ENCODE measurements around the gene PAN2. TPM values are rescaled to one million over a fixed set of nuclear protein-coding genes. Genes with fewer than 3 reads are reported as not detected.
"Not testable (repeated sequence)": the region's sequence is repeated elsewhere in the genome, so short reads cannot be mapped to it uniquely, and the experiment has no call there.

Gene PAN2
- total RNA-seq, 1 experiment from 2014 or later, result 75.0 TPM

- H3K4me2 ChIP-seq (ENCODE audit: low read length), result no peak overlapping the region
- H3K4me1 ChIP-seq (ENCODE audit: control insufficient read depth in 1 of 2, insufficient read depth in 2 of 2, low read length in 2 of 2), result peaks cover 7 to 15% of the 10 kb centered on the region in 2 experiments
- H2AFZ ChIP-seq (ENCODE audit: low read depth, low read length, poor library complexity, severe bottlenecking), result no peak overlapping the region
- no peak overlapping the region for H3K9ac ChIP-seq (ENCODE audit: low read length)
- no peak for ATAC-seq
- H3K36me3 ChIP-seq (ENCODE audit: control insufficient read depth in 1 of 2, insufficient read depth in 2 of 2, low read length in 2 of 2), result no peaks in the 10 kb centered on the region
- no TSS peak for BruUV-seq (replicated peaks)
- ChIA-PET POLR2A (no interaction called here), CTCF (no interaction called here), RAD21 (ENCODE audit: low non-redundant PET in 1 of 2, low total read pairs in 2 of 2, uncharacterized antibody in 2 of 2, unreplicated experiment in 2 of 2) (no interaction called here)
- H3K9me2 ChIP-seq (ENCODE audit: insufficient read depth), result no peaks in the 10 kb centered on the region
- no peaks in the 10 kb centered on the region for H3K27me3 ChIP-seq (ENCODE audit: insufficient read depth, low read length)
- H4K20me1 ChIP-seq (ENCODE audit: insufficient read depth), result no peaks in the 10 kb centered on the region
- H3K27ac ChIP-seq (ENCODE audit: low read depth, low read length), result no peak overlapping the region
- TF ChIP-seq POLR2AphosphoS5 (IDR thresholded peaks at IDR 0.05; ENCODE audit: low read depth, low read length) (no peak), CTCF (IDR thresholded peaks at IDR 0.05 in 2 of 3, conservative IDR thresholded peaks at IDR 0.05 in 1 of 3; ENCODE audit: borderline replicate concordance in 1 of 3, insufficient read depth in 1 of 3, low read depth in 2 of 3, low read length in 2 of 3) (no peak), REST (IDR thresholded peaks at IDR 0.05; ENCODE audit: low read depth) (no peak), CEBPB (IDR thresholded peaks at IDR 0.05; ENCODE audit: low read depth) (no peak), FOSL1 (IDR thresholded peaks at IDR 0.05; ENCODE audit: low read depth) (no peak), ZNF274 (IDR thresholded peaks at IDR 0.05; ENCODE audit: low read depth, low read length) (no peak), YY1 (IDR thresholded peaks at IDR 0.05; ENCODE audit: extremely low read depth, insufficient replicate concordance, low read depth, low read length) (no peak), TCF7L2 (IDR thresholded peaks at IDR 0.05; ENCODE audit: borderline replicate concordance, extremely low read depth, insufficient read depth, insufficient read length) (no peak), RAD21 (IDR thresholded peaks at IDR 0.05; ENCODE audit: low read depth) (no peak), POLR2A (IDR thresholded peaks at IDR 0.05; ENCODE audit: borderline replicate concordance, extremely low read depth, insufficient read depth, insufficient read length) (no peak), MAX (IDR thresholded peaks at IDR 0.05) (no peak), ZFX (IDR thresholded peaks at IDR 0.05) (no peak), ELF1 (IDR thresholded peaks at IDR 0.05; ENCODE audit: borderline replicate concordance, low read depth) (no peak), CBX3 (IDR thresholded peaks at IDR 0.05; ENCODE audit: low read depth) (no peak)
- DNase-seq (ENCODE audit: low read depth, low spot score), result no peak
- no peak overlapping the region for H3K4me3 ChIP-seq (replicated peaks in 1 of 2; ENCODE audit: low read depth in 1 of 2, low read length in 2 of 2)
- peaks cover 7% of the 10 kb centered on the region for H3K79me2 ChIP-seq (ENCODE audit: insufficient read depth, low read length)
- no peaks in the 10 kb centered on the region for H3K9me3 ChIP-seq (ENCODE audit: control insufficient read depth in 1 of 2, insufficient read depth in 1 of 2, low read depth in 1 of 2, low read length in 2 of 2)
- intact Hi-C loops (cut with micrococcal nuclease), result loop anchor here (1.0 kb wide), 1 partner anchor 15 kb away; no protein-coding TSS in a partner anchor
These were observed 2.8 kb upstream of the PAN2 start for GRCh38 chr12:56336361-56337167.

- H4K20me1 ChIP-seq (ENCODE audit: insufficient read depth); H3K4me3 ChIP-seq (replicated peaks in 1 of 2; ENCODE audit: low read depth in 1 of 2, low read length in 2 of 2); H3K9me3 ChIP-seq (ENCODE audit: control insufficient read depth in 1 of 2, insufficient read depth in 1 of 2, low read depth in 1 of 2, low read length in 2 of 2); H3K9me2 ChIP-seq (ENCODE audit: insufficient read depth); H3K9ac ChIP-seq (ENCODE audit: low read length); H2AFZ ChIP-seq (ENCODE audit: low read depth, low read length, poor library complexity, severe bottlenecking); H3K36me3 ChIP-seq (ENCODE audit: control insufficient read depth in 1 of 2, insufficient read depth in 2 of 2, low read length in 2 of 2); DNase-seq (ENCODE audit: low read depth, low spot score); CTCF ChIA-PET; BruUV-seq (replicated peaks); H3K27ac ChIP-seq (ENCODE audit: low read depth, low read length); H3K27me3 ChIP-seq (ENCODE audit: insufficient read depth, low read length); H3K79me2 ChIP-seq (ENCODE audit: insufficient read depth, low read length); H3K4me2 ChIP-seq (ENCODE audit: low read length); ATAC-seq: not testable (repeated sequence)
- H3K4me1 ChIP-seq (ENCODE audit: control insufficient read depth in 1 of 2, insufficient read depth in 2 of 2, low read length in 2 of 2), result peaks cover 11 to 24% of the 10 kb centered on the region in 2 experiments
- intact Hi-C loops (cut with micrococcal nuclease), result loop anchor here (2.0 kb wide), 1 partner anchor 25 kb away; the partner anchor contains the start of gene STAT2
- POLR2A ChIA-PET, result interaction anchor here (1.4 kb wide), 1 partner anchor 24 kb away, joined by 3 read pairs; the partner anchor contains the start of gene STAT2
- RAD21 ChIA-PET (ENCODE audit: low non-redundant PET in 1 of 2, low total read pairs in 2 of 2, uncharacterized antibody in 2 of 2, unreplicated experiment in 2 of 2), result interaction anchor here in 1 of 2 experiments (0.6 kb wide), 1 partner anchor 106 kb away, joined by 4 read pairs; no protein-coding TSS in a partner anchor
These were observed 1.7 kb upstream of the PAN2 start for GRCh38 chr12:56335527-56335926.
